Gastrocnemius medialis (tissue), 4 donors: ENCODE measurements around the gene DXO.
"Not testable (repeated sequence)": the region's sequence is repeated elsewhere in the genome, so short reads cannot be mapped to it uniquely, and the experiment has no call there.

Source experiments
- POLR2A ChIP-seq, 2 donors: fragments of 450-650 bp; IDR thresholded peaks; one replicate each; pipeline ENCODE4 v1.6.1; 2017; ENCODE audit warnings: antibody characterized with exemption in 2 of 2, mild to moderate bottlenecking in 2 of 2, moderate library complexity in 2 of 2
- TF ChIP-seq, protein P1 (sequence below), 5 experiments: fragments of 450-650 bp in 3 of 5; fragments of 200-600 bp in 2 of 5; sonication (generic) in 2 of 5; IDR thresholded peaks in 4 of 5; conservative IDR thresholded peaks in 1 of 5; 1 replicate in 4 of 5; 2 replicates in 1 of 5; pipeline ENCODE4 v1.5.1; 2016 to 2019; ENCODE audit warnings: antibody characterized with exemption in 5 of 5, mild to moderate bottlenecking in 3 of 5, moderate library complexity in 3 of 5

DNA sequence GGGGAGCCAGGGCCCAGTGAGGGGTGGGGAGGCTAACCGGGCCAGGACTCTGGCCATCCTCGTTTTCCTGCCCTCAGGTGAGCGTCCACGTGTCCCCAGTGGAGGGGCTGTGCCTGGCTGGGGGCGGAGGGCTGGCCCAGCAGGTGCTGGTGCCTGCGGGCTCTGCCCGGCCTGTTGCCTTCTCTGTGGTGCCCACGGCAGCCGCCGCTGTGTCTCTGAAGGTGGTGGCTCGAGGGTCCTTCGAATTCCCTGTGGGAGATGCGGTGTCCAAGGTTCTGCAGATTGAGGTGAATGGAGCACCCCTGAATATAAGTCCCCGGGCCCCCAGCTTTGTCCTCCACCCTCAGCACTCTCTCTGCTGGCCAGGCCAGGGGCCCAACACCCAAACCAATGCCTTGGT is 22.5 kb upstream of the DXO start:
- TF ChIP-seq, protein P1, sequence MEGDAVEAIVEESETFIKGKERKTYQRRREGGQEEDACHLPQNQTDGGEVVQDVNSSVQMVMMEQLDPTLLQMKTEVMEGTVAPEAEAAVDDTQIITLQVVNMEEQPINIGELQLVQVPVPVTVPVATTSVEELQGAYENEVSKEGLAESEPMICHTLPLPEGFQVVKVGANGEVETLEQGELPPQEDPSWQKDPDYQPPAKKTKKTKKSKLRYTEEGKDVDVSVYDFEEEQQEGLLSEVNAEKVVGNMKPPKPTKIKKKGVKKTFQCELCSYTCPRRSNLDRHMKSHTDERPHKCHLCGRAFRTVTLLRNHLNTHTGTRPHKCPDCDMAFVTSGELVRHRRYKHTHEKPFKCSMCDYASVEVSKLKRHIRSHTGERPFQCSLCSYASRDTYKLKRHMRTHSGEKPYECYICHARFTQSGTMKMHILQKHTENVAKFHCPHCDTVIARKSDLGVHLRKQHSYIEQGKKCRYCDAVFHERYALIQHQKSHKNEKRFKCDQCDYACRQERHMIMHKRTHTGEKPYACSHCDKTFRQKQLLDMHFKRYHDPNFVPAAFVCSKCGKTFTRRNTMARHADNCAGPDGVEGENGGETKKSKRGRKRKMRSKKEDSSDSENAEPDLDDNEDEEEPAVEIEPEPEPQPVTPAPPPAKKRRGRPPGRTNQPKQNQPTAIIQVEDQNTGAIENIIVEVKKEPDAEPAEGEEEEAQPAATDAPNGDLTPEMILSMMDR (IDR thresholded peaks at IDR 0.05 in 4 of 5, conservative IDR thresholded peaks at IDR 0.05 in 1 of 5): not testable (repeated sequence)
- TF ChIP-seq POLR2A (IDR thresholded peaks at IDR 0.05): not testable (repeated sequence)
